ENCODE results near the gene AK5.

AK5 gene

DNA sequence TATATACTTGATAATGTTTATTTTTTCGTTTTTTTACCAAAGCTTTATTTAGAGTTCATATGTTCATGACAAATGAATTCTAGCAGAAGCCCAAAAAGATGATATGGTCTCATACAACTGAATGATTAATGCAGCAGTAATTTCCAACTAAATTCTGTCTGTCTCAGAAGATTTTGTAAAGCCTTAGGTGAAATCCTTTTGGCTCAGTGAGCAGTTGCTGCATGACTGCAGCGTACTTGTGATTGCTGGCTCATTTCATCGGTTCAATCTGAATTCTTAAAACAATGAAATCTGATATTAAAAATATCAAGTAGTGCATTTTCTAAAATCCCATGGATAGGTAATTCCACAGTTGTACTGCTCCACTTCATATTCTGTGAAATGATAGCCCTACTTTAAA lies 73.2 kb downstream of the AK5 start:
- DNase-seq, result no peak

DNA sequence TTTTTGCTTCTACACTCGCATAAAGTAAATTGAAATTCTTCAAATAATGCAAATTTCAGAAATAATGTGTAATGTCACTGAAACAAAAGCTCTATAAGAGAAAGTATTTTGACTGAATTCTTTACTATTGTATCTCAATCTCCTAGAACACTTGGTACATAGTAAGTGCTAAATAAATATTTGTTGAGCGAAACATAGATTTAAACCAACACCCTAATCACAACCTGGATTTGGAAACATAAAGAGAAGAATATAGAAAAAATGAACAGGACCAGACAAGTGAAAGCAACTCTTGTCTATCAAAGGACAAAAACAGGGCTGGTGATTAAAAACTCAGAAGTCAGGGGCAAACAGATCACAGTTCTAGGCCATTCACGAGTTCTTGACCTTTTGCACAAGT lies 74.3 kb downstream of the AK5 start:
- no peak for DNase-seq

DNA sequence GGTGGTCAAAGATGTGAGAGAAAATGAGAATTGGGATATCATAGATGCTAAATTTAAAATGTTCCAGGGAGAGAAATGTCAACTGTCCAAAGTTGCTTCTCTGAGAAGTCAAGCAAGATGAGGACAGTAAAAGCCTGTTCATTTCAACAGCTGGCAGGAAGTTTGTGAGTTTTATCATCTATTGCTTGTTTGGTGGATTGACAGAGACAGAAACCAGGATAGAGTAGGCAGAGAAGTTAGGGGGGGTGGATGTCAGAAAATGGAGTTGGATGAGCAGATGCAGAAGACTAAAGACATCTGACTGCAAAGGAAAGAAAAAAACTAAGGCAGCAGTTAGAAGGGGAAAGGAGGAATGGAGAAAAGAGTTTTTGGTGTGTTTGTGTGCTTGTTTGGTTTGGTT lies 78.4 kb downstream of the AK5 start:
- no peak for DNase-seq

DNA sequence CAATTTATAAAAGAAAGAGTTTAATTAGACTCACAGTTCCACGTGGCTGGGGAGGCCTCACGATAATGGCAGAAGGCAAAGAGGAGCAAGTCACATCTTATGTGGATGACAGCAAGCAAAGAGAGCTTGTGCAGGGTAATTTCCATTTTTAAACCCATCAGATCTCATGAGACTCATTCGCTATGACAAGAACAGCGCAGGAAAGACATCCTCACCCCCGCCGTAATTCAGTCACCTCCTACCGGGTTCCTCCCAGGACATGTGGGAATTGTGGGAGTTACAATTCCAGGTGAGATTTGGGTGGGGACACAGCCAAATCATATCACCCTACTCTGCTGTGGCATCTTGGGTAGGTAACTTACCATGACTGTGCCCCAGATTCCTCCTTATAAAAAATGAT lies 79.8 kb downstream of the AK5 start:
- no peak for DNase-seq

DNA sequence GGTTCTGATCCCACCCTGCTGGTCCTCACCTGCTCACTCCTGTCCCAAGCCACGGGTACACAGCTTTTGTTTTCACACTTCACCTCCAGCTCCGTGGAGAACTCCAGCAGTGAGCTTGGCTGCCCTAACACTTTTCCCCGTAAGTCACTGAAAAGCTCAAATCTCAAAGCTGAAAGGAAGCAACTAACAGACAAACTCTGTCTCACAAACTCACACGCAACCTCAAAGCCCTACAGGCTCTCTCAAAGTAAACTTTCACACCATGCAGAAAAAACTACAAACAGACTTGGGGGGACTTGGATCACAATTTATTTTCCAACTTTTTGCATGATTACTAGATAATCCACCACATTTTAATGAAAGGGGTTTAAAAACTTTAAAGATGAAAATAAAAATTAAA lies 88.3 kb downstream of the AK5 start:
- no peak for DNase-seq

DNA sequence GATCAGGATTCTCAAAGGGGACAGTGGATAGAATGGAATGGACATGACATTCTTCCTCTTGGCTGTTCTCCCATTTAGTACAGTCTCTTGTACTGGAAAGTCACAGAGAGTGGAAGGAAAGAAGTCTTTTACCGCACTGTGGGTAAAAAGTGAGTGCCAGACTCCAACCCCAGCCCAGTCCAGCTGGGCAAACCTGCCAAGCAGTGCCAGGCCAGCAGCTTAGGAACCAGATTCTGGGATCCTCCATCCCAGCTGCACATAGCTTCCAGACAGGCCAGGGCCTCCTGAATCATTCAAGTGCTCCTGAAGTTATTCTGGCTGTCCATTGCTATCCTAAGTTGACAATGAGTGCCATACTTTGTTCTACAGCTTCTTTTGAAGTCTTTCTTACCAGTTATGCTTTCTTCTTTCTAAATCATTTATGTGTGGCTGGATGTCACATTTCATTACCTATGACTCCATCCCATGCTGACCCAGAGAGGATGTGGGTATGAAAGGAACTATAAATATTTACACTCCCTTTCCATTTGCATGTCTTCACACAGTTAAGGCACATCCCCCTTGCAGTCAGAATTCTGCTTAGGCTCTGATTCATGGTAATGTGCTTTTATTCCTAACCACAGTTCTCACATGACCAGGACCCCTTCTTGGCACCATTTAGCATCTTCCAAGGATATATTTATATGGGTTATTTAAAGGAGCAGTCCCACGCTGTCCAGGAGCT lies 88.9 kb downstream of the AK5 start:
- no peak for DNase-seq

DNA sequence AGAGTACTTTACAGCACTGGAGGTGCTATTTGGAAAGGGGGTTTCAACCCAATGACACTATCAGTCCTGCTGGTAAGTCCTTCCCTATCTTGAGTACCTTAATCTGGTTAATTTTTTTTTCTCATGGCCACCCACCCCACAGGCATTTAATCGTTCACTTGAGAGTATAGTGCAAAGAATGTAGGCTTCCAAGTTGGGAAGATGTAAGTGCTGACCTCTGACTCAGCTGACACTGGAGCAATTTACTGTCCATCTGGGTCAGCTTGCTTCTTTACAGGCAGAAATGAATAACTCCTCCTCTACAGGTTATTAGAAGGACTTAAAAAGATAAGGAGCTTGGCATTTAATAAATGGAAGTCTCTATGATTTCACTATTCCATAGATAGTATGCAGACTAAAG lies 89.6 kb downstream of the AK5 start:
- DNase-seq, result no peak

DNA sequence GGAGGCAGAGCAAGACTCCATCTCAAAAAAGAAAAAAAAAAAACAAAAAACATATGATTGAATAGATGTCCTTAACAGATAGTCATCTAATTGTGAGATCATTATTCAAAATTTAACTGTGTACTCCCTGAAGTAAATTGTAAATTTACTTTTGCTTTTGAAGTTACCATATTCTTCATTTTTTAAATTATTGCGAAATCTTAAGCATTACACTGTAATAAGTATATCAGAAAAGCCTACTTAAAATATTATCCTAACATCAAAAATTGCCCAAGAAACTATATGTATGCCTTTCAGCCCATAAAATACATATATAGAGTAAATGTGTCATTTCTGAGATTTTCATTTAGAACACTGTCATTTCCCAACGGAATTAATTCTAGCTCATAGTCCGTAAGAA lies 91.9 kb downstream of the AK5 start:
- no peak for DNase-seq

DNA sequence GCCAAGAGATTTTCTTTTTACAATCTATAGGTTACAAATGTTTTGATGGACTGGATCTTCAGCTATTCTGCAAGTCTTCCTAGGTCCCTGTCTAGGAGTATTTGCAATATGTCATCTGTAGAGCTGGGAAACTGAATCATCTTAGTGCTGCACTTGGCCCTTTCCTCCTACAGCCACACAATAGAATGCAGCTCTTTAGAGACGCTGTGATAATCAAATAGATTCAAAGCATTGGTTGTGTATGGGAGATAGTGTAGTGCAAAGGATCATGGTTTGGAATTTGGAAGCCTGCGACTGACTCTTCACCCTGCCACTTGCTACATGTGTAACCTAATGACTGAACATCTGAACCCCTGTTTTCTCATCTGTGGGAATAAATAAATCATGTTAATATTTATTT lies 93.7 kb downstream of the AK5 start:
- no peak for DNase-seq

DNA sequence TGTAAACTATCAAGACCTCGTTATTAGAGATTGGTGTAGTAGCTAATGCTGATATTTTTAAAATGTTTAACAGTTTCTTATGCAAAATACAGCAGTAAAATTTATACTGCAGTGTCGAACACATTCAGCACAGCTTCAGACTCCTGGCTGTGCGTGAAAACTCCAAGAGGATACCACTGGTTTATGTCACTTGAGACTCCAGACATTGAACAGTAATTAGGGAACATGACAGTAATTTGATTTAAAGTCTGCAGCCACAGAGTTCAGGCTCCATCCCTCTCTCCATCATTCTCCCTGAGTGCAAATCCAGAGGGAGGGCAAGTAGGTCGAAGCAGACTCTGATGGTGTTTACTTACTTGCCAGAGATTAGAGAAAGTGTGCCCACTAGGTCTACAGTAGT lies 94.2 kb downstream of the AK5 start:
- no peak for DNase-seq

DNA sequence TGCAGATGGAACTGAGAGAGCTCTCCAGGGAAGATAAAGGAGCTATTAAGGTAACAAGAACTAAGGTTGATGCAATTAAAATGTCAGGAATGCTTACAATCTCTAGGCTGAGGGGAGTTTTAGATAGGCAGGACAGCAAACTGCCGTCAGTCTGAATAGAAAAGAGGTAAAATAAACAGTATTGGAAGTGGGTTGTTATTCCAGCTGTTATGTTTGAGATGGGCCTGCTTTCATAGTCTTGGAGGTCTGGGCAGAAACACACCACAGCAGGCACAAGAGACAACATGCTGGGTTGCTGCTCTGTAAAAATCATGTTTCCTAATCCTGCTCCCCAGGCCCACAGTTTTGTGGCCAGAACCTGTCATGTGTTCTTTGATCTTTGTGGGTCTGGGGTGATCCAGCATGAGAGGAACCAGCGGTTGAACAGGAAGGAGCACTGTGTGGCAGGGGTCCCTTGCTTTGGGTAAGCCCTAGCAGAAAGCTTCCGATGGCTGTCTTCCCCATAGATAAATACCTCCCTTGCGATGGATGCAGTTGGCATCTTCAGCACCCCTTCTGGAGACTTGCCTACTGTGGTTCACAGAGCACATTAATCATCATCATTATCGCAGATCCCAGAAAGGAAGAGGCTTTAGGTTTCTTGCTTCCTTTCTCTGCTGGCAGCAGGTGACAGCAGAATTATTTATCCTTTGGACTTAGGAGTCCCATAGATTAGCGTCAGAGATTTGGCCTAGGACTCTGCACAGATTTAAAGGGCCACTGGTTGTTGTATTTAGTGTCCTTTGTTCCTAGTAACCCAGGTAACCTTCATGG lies 97.1 kb downstream of the AK5 start:
- DNase-seq, result no peak

DNA sequence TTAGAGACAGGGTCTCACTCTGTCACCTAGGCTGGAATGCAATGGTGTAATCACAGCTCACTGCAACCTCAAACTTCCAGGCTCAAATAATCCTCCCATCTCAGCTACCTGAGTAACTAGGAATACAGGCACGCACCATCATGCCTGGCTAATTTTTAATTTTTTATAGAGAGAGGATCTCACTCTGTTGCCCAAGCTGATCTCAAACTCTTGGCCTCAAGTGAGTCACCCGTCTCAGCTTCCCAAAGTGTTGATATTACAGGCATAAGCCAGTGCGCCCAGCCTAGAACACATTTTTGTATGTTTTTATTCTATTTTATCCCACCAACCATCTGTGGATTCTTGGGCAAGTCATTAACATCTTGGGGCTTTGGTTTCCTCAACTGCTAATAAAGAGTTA lies 100.5 kb downstream of the AK5 start:
- DNase-seq, result no peak

DNA sequence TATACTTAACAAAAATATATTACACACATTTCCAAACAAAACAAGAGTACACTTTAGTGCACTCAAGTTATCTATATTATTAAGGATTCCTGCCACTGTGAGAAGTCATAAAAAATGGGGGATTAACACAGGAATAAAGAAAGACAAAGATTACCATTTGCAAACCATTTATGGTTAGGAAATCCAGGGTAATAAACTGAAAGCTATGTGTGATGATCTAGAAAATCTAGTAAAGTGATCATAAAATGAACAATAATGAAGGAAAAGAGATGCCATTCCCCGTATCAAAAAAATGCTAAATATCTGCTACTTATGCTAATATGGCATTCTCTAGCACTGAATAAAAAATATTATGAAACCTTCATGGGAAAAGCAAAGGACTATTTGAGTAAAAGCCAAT lies 101.4 kb downstream of the AK5 start:
- DNase-seq, result no peak

DNA sequence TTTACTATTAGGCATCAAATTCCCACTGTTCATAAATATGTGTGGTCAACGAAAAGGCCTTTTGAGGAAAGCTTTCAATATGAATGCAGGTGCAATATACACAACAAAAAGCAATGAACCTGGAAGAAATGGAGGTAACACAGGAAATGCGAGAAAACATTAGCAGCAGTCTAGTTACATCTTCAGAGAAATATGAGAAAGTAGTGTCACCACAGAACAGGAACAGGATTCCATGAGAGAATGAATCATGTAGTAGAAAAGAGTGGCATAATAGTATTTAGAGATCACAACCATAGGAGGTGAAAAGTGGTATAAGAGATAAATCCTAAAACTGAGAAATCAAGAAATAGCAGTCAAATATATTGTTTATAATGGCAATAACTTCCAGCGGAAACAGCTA lies 103.7 kb downstream of the AK5 start:
- no peak for DNase-seq

DNA sequence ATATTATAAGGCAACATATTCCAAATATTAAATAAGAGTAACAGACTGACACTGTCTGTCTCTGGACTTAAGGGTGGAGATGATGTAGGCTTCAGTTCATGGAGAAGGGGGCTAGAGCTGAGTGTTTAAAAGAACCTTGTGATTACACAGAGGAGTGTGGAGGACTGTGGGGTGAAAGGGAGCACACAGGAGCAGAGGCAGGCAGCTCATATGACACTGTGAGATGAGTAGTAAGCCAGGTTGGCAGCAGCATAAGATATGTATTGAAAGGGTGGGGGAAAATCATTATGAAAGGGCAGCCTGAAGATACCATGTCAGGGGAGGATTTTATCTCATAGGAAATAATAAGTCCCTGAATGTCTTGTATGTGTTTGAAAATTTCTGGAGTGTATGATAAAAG lies 104.5 kb downstream of the AK5 start:
- no peak for DNase-seq

DNA sequence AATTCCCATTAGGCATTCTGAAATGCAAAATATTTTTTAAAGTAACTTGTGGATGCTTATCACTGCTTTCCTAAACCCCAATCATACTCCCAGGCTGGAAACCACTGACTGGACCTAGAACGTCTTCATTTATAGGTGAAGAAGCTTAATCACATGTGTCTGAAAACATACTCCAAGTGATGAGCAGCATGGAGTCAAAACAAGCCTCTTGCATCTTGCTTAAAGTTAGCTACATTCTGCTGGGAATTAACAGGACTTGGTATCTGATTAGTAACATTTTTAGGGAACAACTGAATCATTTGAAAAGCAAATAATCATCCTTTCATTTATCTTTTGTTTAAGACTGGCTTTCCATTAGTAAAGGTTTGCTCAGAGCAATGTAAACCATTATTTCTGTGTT lies 105.7 kb downstream of the AK5 start:
- no peak for DNase-seq

DNA sequence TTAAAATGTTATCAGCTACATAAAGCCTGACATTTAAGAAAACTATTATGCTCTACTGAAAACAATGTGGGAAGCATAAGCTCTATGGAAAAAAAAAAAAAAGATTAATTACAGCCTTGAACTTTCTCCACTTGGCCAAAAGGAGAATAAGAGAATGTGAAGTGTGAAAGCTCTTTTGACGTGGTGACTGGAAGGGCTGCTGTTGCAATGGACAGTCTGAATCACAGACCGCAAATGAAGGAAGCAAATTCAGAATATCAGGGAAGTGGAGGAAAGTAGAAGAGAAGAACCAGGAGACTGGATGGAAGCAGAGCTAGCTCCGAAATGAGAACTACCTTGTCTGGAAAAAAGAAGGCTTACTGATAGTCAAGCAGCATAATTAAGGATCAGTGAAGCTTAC lies 106.8 kb downstream of the AK5 start:
- no peak for DNase-seq

DNA sequence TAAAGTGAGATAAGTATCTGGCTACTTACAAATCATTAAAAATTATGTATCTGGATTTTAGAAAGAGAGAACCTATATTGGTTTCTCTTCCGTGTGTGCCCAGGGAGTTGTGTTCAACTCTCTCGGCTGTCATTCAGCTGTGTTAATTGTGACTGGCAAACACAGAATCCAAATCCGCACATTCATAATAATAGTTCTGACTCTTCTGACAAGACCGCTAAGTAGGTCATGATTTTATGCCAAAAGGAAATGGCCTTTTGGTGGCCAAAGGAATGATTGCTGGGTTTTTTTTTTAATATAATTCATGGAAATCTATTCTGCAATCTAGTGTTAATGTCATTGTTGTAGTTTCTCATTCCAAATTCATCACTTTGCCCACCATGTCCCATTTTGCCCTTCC lies 110.7 kb downstream of the AK5 start:
- no peak for DNase-seq

DNA sequence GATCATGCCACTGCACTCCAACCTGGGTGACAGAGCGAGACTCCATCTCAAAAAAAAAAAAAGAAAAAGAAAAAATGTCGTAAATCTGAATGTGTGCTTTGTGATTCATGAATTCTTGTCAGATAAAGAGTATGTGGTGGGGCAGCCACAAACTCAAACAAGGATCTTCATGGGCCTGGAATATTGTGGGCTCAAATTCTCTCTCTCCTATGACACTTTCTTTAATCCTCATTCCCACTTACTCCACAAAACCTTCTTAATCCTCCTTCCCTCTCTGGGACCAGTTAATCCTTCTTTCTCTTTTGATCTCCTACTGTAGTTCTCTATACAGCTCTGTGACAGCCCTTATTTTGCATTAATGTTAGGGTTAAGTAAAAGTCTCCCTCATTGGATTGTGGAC lies 112.3 kb downstream of the AK5 start:
- DNase-seq, result no peak

DNA sequence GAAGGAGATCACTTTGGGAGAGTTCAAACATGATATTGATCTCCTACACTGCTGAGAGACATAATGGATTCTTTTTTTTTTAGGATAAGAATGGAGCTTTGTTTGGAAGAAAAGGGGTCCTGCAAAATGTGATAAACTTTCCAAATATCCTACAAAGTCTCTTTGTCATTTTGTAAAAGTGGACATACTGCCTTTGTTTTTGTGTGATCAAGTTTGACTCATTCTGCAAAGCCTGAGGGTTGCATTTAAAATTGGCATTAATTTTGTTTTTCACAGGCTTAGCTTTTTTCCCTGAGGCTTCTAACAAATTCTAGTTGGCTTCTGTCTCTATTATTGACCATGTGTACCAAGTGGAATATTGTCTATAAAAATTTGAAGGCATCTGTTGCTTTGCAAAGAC lies 113.2 kb downstream of the AK5 start:
- no peak for DNase-seq

DNA sequence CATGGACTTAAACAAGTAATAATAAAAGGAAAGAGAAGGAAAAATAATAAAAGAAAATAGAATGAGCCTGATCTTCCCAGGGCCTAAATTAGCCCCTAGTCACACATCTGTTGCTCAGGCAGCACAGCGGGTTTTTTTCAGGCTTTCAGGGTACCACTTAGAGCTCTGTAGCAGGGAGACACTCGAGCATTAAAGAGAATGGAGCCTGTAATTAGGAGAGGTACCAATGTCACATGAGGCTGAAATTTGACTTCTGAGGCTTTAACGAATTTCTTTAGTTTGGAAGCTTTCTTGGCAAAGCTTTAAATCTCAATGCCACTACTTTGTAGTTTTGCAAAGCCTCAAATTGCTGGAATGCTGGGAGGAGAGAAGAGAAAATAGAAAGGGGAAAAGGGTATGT lies 116.3 kb downstream of the AK5 start:
- DNase-seq, result no peak

DNA sequence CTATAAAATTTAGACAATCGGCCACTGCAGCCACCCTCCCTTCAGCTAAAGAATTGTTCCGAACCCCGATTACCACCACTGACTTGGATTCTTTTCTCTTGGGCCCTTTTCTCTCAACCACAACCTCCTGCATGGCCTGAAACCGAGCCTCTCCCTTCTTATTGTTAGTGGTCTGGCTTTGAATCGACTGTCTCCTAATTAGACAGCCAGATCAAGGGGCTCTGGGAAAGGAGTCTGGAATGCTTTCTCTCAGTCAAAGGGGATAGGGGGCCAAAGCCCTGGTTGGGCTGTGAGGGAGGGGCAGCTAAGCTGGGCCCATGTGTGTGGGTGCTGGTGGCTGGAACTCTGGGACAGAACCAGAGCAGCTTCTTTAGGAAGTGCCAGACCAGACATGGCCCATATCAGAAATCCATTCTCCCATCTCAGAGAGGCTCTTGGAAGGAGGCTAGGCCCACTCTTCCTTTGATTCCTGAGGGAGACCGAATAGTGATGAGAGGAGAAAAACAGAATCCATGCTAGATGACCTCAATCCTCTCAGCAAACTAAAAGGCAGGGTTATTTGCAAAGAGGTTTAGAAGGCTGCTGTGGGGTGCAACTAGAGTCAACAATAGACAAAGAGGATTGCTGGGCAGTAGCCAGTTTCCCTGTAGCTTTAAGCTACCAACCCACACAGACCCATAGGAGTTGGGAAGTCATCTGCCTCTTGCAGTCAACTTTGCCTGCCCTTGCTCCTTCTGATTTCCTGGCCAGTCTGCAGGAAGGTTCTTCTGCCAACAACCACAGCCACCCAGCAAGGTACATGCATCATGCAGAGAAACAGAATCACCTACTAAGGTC lies 117.6 kb downstream of the AK5 start:
- no peak for DNase-seq

DNA sequence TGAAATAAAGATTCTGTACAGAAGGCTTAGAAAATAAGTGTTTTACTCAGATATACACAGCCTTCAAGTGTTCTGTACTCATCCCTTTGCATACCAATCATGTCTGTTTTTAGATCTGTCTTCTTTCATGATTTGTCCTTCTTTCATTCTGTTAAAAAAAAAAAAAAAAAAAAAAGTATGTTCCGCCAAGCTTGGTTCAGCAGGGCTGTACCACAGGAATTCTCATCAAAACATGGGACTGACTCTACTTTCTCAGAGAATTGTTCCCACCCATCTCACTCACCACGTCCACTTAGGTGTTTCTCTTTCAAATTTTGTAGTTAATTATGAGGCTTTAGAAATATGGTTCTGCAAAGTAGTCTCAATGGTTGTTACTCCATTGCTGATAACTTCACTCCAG lies 119.0 kb downstream of the AK5 start:
- DNase-seq, result no peak

DNA sequence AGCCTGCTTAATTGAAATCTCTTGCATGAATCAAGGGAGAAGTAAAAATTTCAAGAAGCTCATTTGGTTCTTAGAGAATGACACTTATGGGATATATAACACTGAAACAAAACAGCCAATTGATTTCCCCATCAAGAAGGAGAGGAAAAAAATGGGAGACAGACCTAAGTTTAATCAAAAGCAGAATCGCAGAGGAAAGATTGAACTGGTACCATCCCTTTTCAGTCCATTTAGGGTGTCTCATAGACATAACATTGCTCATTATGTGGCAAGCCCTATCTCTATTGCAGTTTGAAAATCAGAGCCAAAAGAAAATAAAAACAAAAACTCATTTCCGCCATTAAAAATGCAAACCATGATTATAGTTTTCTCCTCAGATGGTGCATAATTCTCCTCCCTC lies 119.6 kb downstream of the AK5 start:
- no peak for DNase-seq

Measured in activated CD4-positive, alpha-beta T cell treated with anti-CD3 and anti-CD28 coated beads, Interleukin-2, Interleukin-6, amounts not matched to agents 100 ng/mL and 50 ng/mL, durations not matched to agents 16 hours and 8 hours (primary cell).